DND-41 (cell line): Measurements from ENCODE around the gene CMSS1.

Source experiments
- EZH2 ChIP-seq: IDR thresholded peaks from 3 replicates; pipeline ENCODE4 v1.6.1; 2012; ENCODE audit warnings: borderline replicate concordance, low read depth, mild to moderate bottlenecking, moderate library complexity, low read length, inconsistent platforms; ENCODE audit not compliant: severe bottlenecking
- TF ChIP-seq, protein P1 (sequence below): IDR thresholded peaks from 2 replicates; pipeline ENCODE4 v1.5.1; 2012; ENCODE audit warnings: borderline replicate concordance, low read length, moderate library complexity, mild to moderate bottlenecking; ENCODE audit not compliant: poor library complexity, severe bottlenecking; ENCODE audit errors: extremely low read depth

DNA sequence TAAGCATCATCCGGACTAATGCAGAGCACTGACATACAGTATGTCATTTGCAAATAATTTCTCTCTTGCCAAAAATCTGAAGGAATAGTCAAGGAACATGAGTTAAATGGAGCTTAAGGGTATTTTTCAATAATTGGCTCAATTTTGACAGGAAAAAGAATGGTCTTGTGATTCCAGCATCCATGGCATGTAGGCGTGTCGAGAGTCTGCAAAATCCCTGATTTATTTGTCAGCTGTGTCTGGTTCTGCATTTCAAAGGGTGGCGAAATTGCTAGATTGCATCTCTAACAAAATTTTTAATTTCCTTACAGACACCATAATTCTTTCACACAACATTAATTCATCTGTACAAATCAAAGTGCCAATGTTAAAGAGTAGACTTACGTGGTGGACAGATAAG, 377.7 kb downstream of the CMSS1 start:
- TF ChIP-seq, protein P1, sequence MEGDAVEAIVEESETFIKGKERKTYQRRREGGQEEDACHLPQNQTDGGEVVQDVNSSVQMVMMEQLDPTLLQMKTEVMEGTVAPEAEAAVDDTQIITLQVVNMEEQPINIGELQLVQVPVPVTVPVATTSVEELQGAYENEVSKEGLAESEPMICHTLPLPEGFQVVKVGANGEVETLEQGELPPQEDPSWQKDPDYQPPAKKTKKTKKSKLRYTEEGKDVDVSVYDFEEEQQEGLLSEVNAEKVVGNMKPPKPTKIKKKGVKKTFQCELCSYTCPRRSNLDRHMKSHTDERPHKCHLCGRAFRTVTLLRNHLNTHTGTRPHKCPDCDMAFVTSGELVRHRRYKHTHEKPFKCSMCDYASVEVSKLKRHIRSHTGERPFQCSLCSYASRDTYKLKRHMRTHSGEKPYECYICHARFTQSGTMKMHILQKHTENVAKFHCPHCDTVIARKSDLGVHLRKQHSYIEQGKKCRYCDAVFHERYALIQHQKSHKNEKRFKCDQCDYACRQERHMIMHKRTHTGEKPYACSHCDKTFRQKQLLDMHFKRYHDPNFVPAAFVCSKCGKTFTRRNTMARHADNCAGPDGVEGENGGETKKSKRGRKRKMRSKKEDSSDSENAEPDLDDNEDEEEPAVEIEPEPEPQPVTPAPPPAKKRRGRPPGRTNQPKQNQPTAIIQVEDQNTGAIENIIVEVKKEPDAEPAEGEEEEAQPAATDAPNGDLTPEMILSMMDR, result no peak
- TF ChIP-seq EZH2, result no peak
